Nephron progenitor cell (in vitro differentiated cells): ENCODE data around the gene CENPO.
A peak's percentile ranks its signal among the peaks of the same experiment; 100 is the strongest.

Experiments used
- DNase-seq: peaks from one replicate; pipeline ENCODE4 v3.0.0; 2021
- H3K27ac Mint-ChIP-seq: 2 replicates; pipeline ENCODE4 v1.8.0; 2021; ENCODE audit warnings: mild to moderate bottlenecking, moderate library complexity, mixed read lengths
- H3K27me3 Mint-ChIP-seq: 2 replicates; pipeline ENCODE4 v1.8.0; 2021; ENCODE audit warnings: mild to moderate bottlenecking, low read depth, mixed read lengths; ENCODE audit not compliant: poor library complexity
- H3K36me3 Mint-ChIP-seq: 2 replicates; pipeline ENCODE4 v1.8.0; 2021; ENCODE audit warnings: low read depth, mixed read lengths
- H3K4me1 Mint-ChIP-seq: 2 replicates; pipeline ENCODE4 v1.8.0; 2021; ENCODE audit warnings: mixed read lengths
- H3K4me3 Mint-ChIP-seq: 2 replicates; pipeline ENCODE4 v1.8.0; 2021; ENCODE audit warnings: mild to moderate bottlenecking, moderate library complexity, mixed read lengths
- H3K9me3 Mint-ChIP-seq: 2 replicates; pipeline ENCODE4 v1.8.0; 2021; ENCODE audit warnings: mild to moderate bottlenecking, moderate library complexity, mixed read lengths
- TF ChIP-seq, protein P1 (sequence below): fragments of 200-600 bp; sonication (generic); IDR thresholded peaks from 2 replicates; pipeline ENCODE4 v1.5.0; 2021; ENCODE audit warnings: antibody characterized with exemption

CENPO gene

DNA sequence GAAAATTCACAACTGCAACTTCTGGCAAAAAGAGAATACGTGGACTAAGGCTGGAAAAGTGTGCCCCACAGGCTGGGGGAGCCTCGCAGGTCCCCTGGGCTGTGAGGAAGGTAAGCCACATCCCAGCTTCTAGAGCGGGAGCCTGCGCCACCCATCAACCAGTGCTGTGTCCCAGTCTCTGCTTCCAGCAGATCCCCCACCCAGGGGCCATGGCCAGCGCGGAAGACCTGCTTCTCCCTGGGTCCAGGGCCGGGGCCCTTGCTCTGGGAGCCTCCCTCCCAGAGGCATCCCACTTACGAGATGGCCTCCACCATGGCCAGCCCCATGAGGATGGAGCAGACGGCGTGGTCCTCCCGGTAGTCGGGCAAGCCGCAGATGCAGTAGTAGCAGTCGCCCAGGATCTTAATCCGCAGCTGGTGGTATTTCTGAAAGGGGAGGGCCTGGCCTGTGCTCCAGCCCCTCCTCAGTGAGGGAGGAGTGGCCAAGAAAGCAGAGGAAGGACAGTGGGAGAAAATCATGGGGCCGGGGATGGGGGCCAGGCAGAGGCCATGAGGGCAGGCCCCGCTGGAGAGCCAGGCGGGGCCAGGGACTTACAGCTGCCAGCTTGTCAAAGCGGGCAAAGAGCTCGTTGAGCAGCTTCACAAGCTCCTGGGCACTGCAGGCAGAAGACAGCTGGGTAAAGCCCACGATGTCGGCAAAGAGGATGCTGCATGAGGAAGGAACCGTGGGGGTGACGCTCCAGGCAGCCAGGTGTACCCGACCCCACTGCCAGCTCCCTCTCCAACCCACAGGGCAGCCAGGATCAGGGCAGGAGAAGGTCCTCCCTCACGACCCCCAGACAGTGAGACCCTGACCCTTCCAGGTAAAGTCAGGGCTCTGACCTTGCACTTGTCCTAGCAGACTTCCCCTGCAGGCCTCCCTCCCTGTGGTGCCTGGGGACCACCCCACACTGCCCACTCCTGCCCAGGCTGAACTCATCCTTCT is 48.0 kb downstream of the CENPO start:
- Mint-ChIP-seq H3K4me1 (peaks cover 5% of the 10 kb centered on the region), H3K9me3 (peaks cover 13% of the 10 kb centered on the region), H3K27ac (peak overlapping the region; percentile 64), H3K36me3 (peaks cover 26% of the 10 kb centered on the region), H3K4me3 (no peak overlapping the region), H3K27me3 (peaks cover 6% of the 10 kb centered on the region)
- DNase-seq = no peak
- TF ChIP-seq, protein P1, sequence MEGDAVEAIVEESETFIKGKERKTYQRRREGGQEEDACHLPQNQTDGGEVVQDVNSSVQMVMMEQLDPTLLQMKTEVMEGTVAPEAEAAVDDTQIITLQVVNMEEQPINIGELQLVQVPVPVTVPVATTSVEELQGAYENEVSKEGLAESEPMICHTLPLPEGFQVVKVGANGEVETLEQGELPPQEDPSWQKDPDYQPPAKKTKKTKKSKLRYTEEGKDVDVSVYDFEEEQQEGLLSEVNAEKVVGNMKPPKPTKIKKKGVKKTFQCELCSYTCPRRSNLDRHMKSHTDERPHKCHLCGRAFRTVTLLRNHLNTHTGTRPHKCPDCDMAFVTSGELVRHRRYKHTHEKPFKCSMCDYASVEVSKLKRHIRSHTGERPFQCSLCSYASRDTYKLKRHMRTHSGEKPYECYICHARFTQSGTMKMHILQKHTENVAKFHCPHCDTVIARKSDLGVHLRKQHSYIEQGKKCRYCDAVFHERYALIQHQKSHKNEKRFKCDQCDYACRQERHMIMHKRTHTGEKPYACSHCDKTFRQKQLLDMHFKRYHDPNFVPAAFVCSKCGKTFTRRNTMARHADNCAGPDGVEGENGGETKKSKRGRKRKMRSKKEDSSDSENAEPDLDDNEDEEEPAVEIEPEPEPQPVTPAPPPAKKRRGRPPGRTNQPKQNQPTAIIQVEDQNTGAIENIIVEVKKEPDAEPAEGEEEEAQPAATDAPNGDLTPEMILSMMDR = no peak

DNA sequence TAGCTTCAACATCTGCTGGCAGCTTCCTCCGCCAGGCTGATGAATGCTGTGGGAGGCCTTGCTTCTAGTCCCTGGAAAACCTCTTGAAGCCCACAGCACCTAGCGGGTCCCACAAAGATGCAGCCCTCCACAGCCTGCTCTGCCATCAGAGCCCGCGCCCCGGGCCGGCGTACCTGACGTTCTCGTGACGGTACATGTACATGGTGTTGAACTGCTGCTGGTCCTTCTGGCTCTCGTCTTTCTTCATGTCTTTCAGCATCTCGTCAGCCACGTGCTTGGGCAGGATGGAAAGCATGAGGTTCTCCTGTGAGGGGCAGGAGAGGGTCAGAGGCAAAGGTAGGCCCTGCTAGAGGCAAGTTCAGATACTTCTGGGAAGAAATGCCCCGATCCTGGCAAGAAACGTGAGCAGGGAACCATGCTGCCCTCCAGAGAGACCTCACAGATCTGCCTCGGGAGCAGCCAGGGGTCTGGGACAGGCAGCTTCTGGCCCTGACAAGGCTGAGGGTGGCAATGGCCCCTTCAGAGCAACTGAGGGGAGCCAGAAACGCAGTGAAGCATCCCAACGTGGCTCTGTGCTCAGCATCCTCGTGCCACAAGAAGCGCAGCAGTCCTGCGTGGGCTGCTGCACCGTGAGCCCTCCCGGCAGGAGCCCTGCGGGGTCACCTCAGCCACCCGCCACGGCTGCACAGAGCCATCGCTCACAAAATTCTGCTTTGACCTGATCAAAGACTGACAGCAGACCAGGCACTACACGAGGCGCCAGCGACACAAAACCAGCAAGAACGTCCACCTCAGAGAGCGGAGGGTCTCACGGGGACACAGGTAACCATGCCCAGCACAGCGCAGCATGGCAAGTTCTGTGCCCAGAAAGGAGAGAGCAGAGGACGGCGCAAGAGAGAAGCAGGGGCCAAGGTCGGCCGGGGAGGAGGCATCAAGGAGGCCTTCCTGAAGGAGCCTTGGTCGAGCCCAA is 49.1 kb downstream of the CENPO start:
- TF ChIP-seq, protein P1 = no peak
- Mint-ChIP-seq H3K4me3 (no peak overlapping the region), H3K4me1 (peaks cover 4% of the 10 kb centered on the region), H3K36me3 (peaks cover 35% of the 10 kb centered on the region), H3K9me3 (peaks cover 24% of the 10 kb centered on the region), H3K27me3 (peaks cover 6% of the 10 kb centered on the region), H3K27ac (peak overlapping the region; percentile 25)
- DNase-seq = no peak

DNA sequence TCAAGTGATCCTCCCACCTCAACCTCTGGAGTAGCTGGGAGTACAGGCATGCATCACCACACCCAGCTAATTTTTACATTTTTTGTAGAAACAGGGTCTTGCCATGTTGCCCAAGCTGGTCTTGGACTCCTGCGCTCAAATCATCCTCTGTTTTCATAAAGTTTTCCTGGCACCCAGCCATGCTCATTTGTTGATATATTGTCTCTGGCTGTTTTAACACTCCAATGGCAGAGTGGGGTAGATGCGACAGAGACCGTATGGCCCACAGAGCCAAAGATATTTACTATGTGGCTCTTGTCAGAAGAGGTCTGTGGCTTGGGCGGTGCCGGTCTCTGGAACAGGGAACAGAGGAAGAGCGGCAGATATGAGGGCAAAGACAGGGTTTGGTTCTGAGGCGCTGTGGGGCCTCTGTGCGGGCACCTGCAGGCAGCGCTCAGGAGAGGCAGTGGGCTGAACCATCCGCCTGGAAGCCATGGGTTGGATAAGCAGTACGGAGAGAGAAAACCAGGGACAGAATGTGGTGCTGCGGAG is 50.2 kb downstream of the CENPO start:
- no peak for DNase-seq
- H3K4me1 Mint-ChIP-seq = peaks cover 4% of the 10 kb centered on the region
- peaks cover 2% of the 10 kb centered on the region for H3K27me3 Mint-ChIP-seq
- H3K36me3 Mint-ChIP-seq = peaks cover 43% of the 10 kb centered on the region
- TF ChIP-seq, protein P1 = no peak
- no peak overlapping the region for H3K4me3 Mint-ChIP-seq
- H3K9me3 Mint-ChIP-seq = peaks cover 32% of the 10 kb centered on the region
- peak overlapping the region; percentile 32 for H3K27ac Mint-ChIP-seq

DNA sequence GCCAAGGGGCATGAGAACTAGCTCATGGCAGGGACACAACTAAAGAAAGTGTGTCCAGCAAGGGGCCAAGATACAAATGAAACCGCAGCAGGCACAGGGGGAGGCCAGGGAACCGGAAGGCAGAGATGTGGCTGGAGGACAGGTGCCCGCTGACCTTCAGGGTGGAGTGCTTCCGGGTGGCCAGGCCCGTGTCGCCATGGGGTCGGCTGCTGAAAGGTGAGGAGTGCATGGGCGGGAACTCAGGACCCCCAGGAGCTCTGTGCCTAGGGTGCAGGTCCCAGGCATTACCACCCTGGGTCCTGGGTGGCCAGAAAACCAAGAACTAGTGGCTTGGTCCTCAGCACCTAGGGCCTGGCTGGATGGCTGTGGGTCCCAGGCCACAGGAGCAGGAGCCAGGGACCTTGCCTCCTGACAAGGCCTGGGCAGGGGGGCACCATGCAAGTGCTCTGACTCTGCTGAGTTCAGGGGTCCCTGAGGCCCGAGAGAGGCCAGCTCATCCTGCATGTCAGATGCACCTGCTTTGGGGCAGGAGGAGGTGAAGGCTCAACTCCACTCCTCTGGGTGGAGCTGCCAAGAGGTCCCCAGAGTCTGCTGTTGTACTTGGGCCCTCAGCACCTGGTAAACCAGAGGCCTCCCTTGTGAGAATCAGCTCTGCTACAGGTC is 50.9 kb downstream of the CENPO start:
- DNase-seq = no peak
- Mint-ChIP-seq H3K36me3 (peaks cover 47% of the 10 kb centered on the region), H3K4me3 (no peak overlapping the region), H3K27me3 (peaks cover 5% of the 10 kb centered on the region), H3K27ac (no peak overlapping the region), H3K9me3 (peaks cover 36% of the 10 kb centered on the region), H3K4me1 (peaks cover 4% of the 10 kb centered on the region)
- TF ChIP-seq, protein P1 = no peak

DNA sequence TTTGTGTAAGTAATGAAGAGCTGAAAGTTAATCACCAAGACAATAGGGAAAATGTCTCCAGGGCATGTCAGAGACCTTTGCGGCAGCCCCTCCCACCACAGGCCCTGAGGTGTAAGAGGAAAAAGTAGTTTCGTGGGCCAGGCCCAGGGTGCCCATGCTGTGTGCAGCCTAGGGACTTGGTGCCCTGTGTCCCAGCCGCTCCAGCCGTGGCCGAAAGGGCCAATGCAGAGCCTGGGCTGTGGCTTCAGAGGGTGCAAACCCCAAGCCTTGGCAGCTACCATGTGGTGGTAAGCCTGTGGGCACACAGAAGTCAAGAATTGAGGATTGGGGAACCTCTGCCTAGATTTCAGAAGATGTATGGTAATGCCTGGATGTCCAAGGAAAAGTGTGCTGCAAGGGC is 52.5 kb downstream of the CENPO start:
- Mint-ChIP-seq H3K27ac (no peak overlapping the region), H3K4me1 (peaks cover 1% of the 10 kb centered on the region), H3K4me3 (no peak overlapping the region), H3K9me3 (peaks cover 40% of the 10 kb centered on the region), H3K27me3 (peaks cover 5% of the 10 kb centered on the region), H3K36me3 (peaks cover 48% of the 10 kb centered on the region)
- TF ChIP-seq, protein P1 = no peak
- no peak for DNase-seq
